Subcutaneous adipose tissue (tissue), 4 donors: ENCODE measurements around the gene HECTD3. TPM values are rescaled to one million over a fixed set of nuclear protein-coding genes. Genes with fewer than 3 reads are reported as not detected.

Source experiments
- CTCF ChIP-seq: fragments of 450-650 bp; IDR thresholded peaks from one replicate; pipeline ENCODE4 v1.5.1; 2016; ENCODE audit warnings: low read depth, mild to moderate bottlenecking, control low read depth, antibody characterized with exemption, moderate library complexity
- total RNA-seq, 4 donors: library from RNA; depleted of rRNA; stranded (reverse); fragments of >200 nt; gene quantifications; one replicate each; pipeline ENCODE4 v1.1.0, GENCODE V29; 2016

The HECTD3 gene
- total RNA-seq, 4 donors from 2014 or later: 38.8 to 100 (median 43.6) TPM

- no peak for TF ChIP-seq CTCF
Measured at GRCh38 chr1:44970317-44970716, 40.8 kb downstream of the HECTD3 start.

GRCh38 chr1:44964396-44964795 lies 46.7 kb downstream of the HECTD3 start:
- TF ChIP-seq CTCF: no peak

- TF ChIP-seq CTCF: no peak
Measured at GRCh38 chr1:44962729-44963128, 48.4 kb downstream of the HECTD3 start.

Other genes with a start within 250 kb of the HECTD3 start
- gene RPS8, start 235.8 kb downstream of the HECTD3 start, total RNA-seq: 1,000 to 10,000 TPM; 1,837 to 2,469 (median 2,281) TPM
- gene BEST4, start 223.2 kb downstream of the HECTD3 start, total RNA-seq: under 1 TPM in 2 of 4 donors, not detected in 2; 0.34 to 0.75 TPM
- 10 to 100 TPM in 2 of 4 donors, 1 to 10 TPM in 2; 7.0 to 15.0 (median 11.8) TPM for gene PLK3, start 210.9 kb downstream of the HECTD3 start, total RNA-seq
- 1 to 10 TPM in 1 of 4 donors, not detected in 3; 1.1 TPM for gene DYNLT4, start 204.0 kb downstream of the HECTD3 start, total RNA-seq
- gene BTBD19, start 202.8 kb downstream of the HECTD3 start, total RNA-seq: 1 to 10 TPM; 1.8 to 5.1 (median 4.2) TPM
- gene PTCH2, start 168.1 kb downstream of the HECTD3 start, total RNA-seq: 1 to 10 TPM in 1 of 4 donors, under 1 TPM in 2, not detected in 1; 0.66 to 1.1 (median 0.68) TPM
- 10 to 100 TPM; 22.9 to 35.9 (median 32.6) TPM for gene EIF2B3, start 24.7 kb downstream of the HECTD3 start, total RNA-seq
- gene UROD, start 930 bp upstream of the HECTD3 start, total RNA-seq: 10 to 100 TPM; 55.8 to 93.1 (median 79.9) TPM
- 1 to 10 TPM in 2 of 4 donors, under 1 TPM in 2; 0.85 to 1.3 (median 1.0) TPM for gene ZSWIM5, start 195.3 kb upstream of the HECTD3 start, total RNA-seq